Breast epithelium (tissue), 4 donors: ENCODE measurements around the gene ZIC4. TPM values are rescaled to one million over a fixed set of nuclear protein-coding genes. Genes with fewer than 3 reads are reported as not detected.

Experiments used
- DNase-seq, 2 donors: peaks; one replicate each; pipeline ENCODE4 v3.0.0-alpha.2; 2019; ENCODE audit warnings: low spot score in 2 of 2
- H3K27ac ChIP-seq, 2 donors: fragments of 200-600 bp; sonication (generic) in 1 of 2; one replicate each; pipeline ENCODE4 v1.5.1; 2016 to 2019; ENCODE audit warnings: mild to moderate bottlenecking in 1 of 2
- H3K27me3 ChIP-seq, 2 donors: fragments of 200-600 bp; sonication (generic) in 1 of 2; one replicate each; pipeline versions ENCODE4 v1.5.1 to v1.6.0; 2017 to 2019; ENCODE audit warnings: control low read depth in 1 of 2, mild to moderate bottlenecking in 1 of 2
- H3K36me3 ChIP-seq: fragments of 200-600 bp; one replicate; pipeline ENCODE4 v1.5.1; 2019
- H3K4me1 ChIP-seq, 2 donors: fragments of 200-600 bp; sonication (generic); one replicate each; pipeline ENCODE4 v1.5.1; 2016 to 2019; ENCODE audit warnings: control low read depth in 1 of 2
- H3K4me3 ChIP-seq, 3 donors: fragments of 200-600 bp; sonication (generic); 1 replicate in 2 of 3; 2 replicates in 1 of 3; pipeline ENCODE4 v1.5.1; 2016 to 2019; ENCODE audit warnings: mild to moderate bottlenecking in 3 of 3, moderate library complexity in 2 of 3
- H3K9me3 ChIP-seq, 2 donors: fragments of 200-600 bp; sonication (generic) in 1 of 2; one replicate each; pipeline ENCODE4 v1.5.1; 2016 to 2019; ENCODE audit warnings: control low read depth in 1 of 2
- POLR2A ChIP-seq: fragments of 450-650 bp; IDR thresholded peaks from one replicate; pipeline ENCODE4 v1.6.1; 2016; ENCODE audit warnings: antibody characterized with exemption, mild to moderate bottlenecking, moderate library complexity
- POLR2AphosphoS5 ChIP-seq, 3 donors: sonication (generic); formaldehyde crosslinking; IDR thresholded peaks; one replicate each; pipeline ENCODE4 v1.6.1; 2017; ENCODE audit warnings: antibody characterized with exemption in 3 of 3
- intact Hi-C: fragments of 100-400 bp; cut with DNase I; formaldehyde crosslinking; loops from one replicate; pipeline ENCODE4 v1.15.1; 2023; ENCODE audit warnings: low total_unique reads
- total RNA-seq, 3 donors: library from RNA; depleted of rRNA; stranded (reverse); fragments of >200 nt; gene quantifications; one replicate each; pipeline ENCODE4 v1.1.0, GENCODE V29; 2016
- TF ChIP-seq, protein P1 (sequence below), 3 donors: fragments of 450-650 bp; IDR thresholded peaks; one replicate each; pipeline ENCODE4 v1.5.1; 2016 to 2017; ENCODE audit warnings: antibody characterized with exemption in 3 of 3, mild to moderate bottlenecking in 3 of 3, moderate library complexity in 3 of 3

The ZIC4 gene
- total RNA-seq, 3 donors from 2014 or later = under 0.01 to 0.15 TPM; not detected in 1

DNA sequence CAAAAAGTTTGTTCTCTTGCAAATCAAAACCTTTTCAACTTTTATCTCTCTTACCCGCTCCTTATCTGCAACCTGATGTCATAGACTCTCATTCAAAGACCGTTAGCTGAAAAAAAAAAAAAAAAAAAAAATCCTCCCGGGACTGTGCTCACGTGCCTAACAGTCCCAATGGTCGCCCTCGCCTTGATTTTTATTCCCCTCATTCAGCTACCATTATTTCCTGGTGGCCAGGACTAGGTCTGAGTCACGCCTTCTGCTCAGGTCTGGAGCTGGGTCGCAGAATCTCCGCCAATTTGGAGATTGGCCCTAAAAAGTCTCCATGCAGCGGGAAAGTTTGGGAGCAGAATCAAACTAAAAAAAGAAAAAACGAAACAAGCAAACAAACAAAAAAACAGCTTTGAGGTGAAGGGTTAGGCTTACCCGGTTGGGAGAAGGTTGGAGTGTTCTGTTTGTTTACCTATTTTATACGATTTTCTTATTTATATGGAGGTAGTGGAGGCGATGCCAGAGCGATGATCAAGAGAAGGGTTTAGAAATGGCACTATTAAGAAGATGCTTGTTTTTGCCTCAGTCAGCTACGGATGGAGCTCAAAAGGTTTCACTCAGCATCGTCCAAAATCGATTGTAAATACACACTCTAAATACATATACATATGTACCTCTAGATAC is 51.1 kb downstream of the ZIC4 start:
- intact Hi-C loops = no loop called here
- no peak overlapping the region for H3K27ac ChIP-seq
- H3K9me3 ChIP-seq = no peaks in the 10 kb centered on the region
- peaks cover 3 to 84% of the 10 kb centered on the region in 2 donors for H3K27me3 ChIP-seq
- H3K36me3 ChIP-seq = no peaks in the 10 kb centered on the region
- no peak overlapping the region for H3K4me3 ChIP-seq
- no peak for DNase-seq
- H3K4me1 ChIP-seq = no peaks in the 10 kb centered on the region
- TF ChIP-seq, protein P1, sequence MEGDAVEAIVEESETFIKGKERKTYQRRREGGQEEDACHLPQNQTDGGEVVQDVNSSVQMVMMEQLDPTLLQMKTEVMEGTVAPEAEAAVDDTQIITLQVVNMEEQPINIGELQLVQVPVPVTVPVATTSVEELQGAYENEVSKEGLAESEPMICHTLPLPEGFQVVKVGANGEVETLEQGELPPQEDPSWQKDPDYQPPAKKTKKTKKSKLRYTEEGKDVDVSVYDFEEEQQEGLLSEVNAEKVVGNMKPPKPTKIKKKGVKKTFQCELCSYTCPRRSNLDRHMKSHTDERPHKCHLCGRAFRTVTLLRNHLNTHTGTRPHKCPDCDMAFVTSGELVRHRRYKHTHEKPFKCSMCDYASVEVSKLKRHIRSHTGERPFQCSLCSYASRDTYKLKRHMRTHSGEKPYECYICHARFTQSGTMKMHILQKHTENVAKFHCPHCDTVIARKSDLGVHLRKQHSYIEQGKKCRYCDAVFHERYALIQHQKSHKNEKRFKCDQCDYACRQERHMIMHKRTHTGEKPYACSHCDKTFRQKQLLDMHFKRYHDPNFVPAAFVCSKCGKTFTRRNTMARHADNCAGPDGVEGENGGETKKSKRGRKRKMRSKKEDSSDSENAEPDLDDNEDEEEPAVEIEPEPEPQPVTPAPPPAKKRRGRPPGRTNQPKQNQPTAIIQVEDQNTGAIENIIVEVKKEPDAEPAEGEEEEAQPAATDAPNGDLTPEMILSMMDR (IDR thresholded peaks at IDR 0.05) = no peak
- TF ChIP-seq POLR2AphosphoS5 (IDR thresholded peaks at IDR 0.05) = no peak
- no peak for TF ChIP-seq POLR2A

DNA sequence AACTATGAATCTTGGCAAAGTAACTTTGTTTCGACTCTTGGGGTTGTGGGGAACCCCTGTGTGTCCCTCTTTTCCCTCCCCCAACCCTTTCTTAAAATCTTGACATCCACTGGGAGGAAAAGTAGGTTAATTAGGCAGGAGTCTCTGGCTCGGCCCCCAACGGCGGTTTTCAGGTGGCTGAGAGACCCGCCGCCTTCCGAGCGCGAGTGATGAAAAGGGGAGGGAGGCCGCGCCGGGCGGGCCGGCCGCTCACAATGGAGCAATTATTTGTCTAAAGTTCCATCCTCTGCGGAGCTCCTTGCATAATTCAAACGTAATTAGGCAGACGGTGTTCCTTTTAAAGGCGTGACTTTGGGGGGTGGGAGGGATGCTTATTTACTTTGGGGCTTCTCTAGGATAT is 51.7 kb downstream of the ZIC4 start:
- no peak for DNase-seq
- Histone ChIP-seq H3K36me3 (no peaks in the 10 kb centered on the region), H3K4me1 (no peaks in the 10 kb centered on the region), H3K27ac (no peak overlapping the region), H3K4me3 (no peak overlapping the region), H3K27me3 (peaks cover 3 to 78% of the 10 kb centered on the region in 2 donors), H3K9me3 (no peaks in the 10 kb centered on the region)
- intact Hi-C loops = no loop called here
- TF ChIP-seq, protein P1 (IDR thresholded peaks at IDR 0.05) = no peak
- TF ChIP-seq POLR2AphosphoS5 (IDR thresholded peaks at IDR 0.05) = no peak
- TF ChIP-seq POLR2A = no peak

DNA sequence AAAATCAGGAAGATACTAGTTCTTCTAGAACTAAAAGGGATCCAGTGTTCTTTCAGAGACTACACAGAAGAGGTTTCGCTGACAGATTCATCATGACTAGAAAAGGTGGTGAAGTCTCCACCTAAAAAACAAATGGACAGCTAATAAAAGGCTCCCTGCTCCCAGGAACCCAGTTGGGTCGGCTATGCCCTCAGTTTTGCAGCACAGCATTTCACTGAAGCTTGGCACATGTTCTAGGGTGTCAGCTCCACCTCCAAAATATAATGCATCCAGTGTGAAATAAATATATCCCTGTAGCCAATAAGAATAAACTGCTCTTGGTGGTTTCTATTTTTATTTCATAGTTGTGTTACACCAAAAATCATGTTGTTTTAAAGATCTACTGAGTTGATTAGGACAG is 55.0 kb downstream of the ZIC4 start:
- DNase-seq = no peak
- Histone ChIP-seq H3K4me1 (no peaks in the 10 kb centered on the region), H3K27ac (no peak overlapping the region), H3K27me3 (peaks cover under 1 to 51% of the 10 kb centered on the region in 2 donors), H3K36me3 (no peaks in the 10 kb centered on the region), H3K9me3 (no peaks in the 10 kb centered on the region), H3K4me3 (no peak overlapping the region)
- intact Hi-C loops = no loop called here
- TF ChIP-seq, protein P1 (IDR thresholded peaks at IDR 0.05) = no peak
- TF ChIP-seq POLR2AphosphoS5 (IDR thresholded peaks at IDR 0.05) (no peak), POLR2A (no peak)

DNA sequence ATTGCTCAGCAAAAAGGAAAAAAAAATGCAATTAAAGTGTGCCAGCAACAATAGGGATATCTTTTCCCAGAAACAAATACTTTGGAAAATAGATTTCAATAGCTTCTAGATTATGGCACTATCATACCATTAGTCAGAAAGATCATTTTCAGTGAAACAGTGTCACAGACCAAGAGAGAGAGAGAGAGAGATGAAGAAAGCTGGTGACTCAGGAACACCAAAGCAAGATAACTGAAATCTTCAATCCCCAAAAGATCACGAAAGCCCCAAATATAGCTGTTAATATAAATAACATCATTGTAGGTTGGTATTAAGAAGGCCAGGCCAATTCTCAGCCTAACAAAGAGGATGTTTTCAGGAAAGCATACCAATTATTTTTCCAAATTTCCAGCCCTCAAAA is 57.4 kb downstream of the ZIC4 start:
- Histone ChIP-seq H3K36me3 (no peaks in the 10 kb centered on the region), H3K9me3 (no peaks in the 10 kb centered on the region), H3K4me1 (no peaks in the 10 kb centered on the region), H3K4me3 (no peak overlapping the region), H3K27me3 (peaks cover 0 to 32% of the 10 kb centered on the region in 2 donors), H3K27ac (no peak overlapping the region)
- TF ChIP-seq, protein P1 (IDR thresholded peaks at IDR 0.05) = no peak
- TF ChIP-seq POLR2AphosphoS5 (IDR thresholded peaks at IDR 0.05) (no peak), POLR2A (no peak)
- intact Hi-C loops = no loop called here
- DNase-seq = no peak

DNA sequence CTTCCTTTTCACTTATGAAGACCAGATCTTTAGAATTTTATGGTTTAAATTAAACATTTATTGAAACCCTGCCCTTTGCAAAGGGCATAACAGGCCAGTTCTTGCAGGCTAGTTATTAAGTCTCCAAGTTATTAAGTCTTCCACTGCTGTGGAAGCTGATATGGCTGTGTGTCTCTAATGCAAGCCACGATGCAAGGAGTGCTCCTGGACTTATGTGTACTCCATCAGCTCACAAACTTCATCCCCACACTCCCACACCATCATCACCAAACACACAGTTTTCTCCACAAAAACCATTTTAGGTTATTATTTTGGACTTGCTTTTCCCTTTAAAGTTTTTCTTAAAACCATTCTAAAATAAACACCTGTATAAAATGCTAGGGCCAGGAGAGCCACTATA is 62.4 kb downstream of the ZIC4 start:
- Histone ChIP-seq H3K36me3 (no peaks in the 10 kb centered on the region), H3K4me1 (no peaks in the 10 kb centered on the region), H3K4me3 (no peak overlapping the region), H3K9me3 (no peaks in the 10 kb centered on the region), H3K27ac (no peak overlapping the region), H3K27me3 (peaks cover 0 to 11% of the 10 kb centered on the region in 2 donors)
- DNase-seq = no peak
- no peak for TF ChIP-seq POLR2AphosphoS5 (IDR thresholded peaks at IDR 0.05)
- TF ChIP-seq, protein P1 (IDR thresholded peaks at IDR 0.05) = no peak
- no peak for TF ChIP-seq POLR2A
- intact Hi-C loops = no loop called here
